Left cardiac atrium (tissue), 4 donors: ENCODE data around the gene SNF8. TPM values are rescaled to one million over a fixed set of nuclear protein-coding genes. Genes with fewer than 3 reads are reported as not detected.
A peak's percentile ranks its signal among the peaks of the same experiment; 100 is the strongest.

Experiments
- ATAC-seq, 2 donors: fragments of 200-7000 bp; cut with Tn5 transposase; one replicate each; pipeline ENCODE4 v1.9.1; 2020; ENCODE audit warnings: mild to moderate bottlenecking in 2 of 2, moderate library complexity in 2 of 2
- DNase-seq: peaks from one replicate; pipeline ENCODE4 v3.0.0-alpha.2; 2020
- intact Hi-C, 2 donors: fragments of 100-400 bp; cut with DNase I; formaldehyde crosslinking; loops; one replicate each; pipeline versions ENCODE4 v1.14.1 to v1.15.1; 2022 to 2023
- total RNA-seq, 2 donors: library from RNA; stranded (reverse); fragmentation: NEBNext Ultra II Directional; extraction: Animal tissue kit (Norgen Biotek cat#: 25700); gene quantifications; one replicate each; pipeline ENCODE4 v1.2.1, GENCODE V29; 2021
- donor health status: DM: no; HTN: yes; CAD: no.
- donor health status: DM: no; HTN: yes; CAD: no; lungs with severe emphysema.
- donor health status: DM: yes; HTN: yes; CAD: no.
- donor health status: Dilated cardiomyopathy.

Gene SNF8
- total RNA-seq, 2 donors from 2014 or later, result 94.7 to 109 TPM

DNA sequence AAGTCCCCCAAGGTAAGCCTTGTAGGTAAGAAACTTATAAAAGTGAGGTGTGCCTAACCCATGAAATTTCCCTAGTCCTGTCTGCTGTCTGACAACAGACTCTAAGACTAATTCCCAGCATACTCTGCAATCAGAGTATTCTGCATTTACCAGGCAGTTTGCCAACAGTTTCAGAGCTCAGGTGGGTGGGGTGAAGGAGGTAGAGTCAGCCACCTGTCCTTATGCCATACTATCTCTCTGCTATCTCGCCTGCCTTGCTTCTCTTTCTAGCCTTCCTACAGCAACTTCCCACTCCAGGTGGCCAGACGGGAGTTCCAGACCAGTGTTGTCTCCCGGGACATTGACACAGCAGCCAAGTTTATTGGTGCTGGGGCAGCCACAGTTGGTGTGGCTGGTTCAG lies 49.8 kb downstream of the SNF8 start:
- no peak for ATAC-seq
- intact Hi-C loops, result no loop called here
- no peak for DNase-seq

DNA sequence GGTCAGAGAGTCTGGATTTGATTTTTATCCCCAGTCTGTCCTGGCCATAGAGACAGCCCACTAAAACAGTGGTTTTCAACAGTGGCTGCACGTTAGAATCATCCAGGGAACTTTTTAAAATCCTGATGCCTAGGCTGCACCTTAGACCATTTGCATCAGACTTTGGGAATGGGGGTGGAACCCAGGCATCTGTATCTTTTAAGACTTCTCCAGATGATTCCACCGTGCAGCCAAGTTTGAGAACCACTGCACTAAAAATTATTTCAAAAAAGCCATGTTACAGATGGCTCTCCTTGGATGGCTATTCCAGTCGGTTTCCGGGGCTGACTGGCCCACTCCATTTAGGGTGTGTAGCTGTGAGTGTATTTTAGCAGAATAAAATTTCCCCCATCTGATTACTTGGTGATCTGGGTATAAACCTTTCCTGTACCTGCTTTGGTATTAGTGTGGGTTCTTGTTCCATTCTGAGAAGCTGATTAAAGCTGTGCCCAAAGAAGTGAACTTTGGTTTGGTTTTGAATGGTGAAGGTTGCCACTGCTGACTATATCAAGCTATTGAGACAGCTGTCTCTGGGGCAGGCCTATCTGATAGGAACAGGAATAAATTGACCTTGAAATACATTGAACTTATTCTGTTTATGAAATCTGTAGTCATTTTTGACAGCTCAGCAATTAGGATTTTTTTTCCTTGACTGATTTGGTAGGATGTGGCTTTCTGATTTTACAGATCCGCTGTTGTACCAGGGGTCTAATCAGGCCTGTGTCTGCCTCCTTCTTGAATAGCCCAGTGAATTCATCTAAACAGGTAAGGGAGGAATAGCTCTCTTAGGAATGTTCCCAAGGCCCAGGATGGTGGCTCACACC lies 50.8 kb downstream of the SNF8 start:
- intact Hi-C loops, result no loop called here
- no peak for ATAC-seq
- DNase-seq, result no peak

DNA sequence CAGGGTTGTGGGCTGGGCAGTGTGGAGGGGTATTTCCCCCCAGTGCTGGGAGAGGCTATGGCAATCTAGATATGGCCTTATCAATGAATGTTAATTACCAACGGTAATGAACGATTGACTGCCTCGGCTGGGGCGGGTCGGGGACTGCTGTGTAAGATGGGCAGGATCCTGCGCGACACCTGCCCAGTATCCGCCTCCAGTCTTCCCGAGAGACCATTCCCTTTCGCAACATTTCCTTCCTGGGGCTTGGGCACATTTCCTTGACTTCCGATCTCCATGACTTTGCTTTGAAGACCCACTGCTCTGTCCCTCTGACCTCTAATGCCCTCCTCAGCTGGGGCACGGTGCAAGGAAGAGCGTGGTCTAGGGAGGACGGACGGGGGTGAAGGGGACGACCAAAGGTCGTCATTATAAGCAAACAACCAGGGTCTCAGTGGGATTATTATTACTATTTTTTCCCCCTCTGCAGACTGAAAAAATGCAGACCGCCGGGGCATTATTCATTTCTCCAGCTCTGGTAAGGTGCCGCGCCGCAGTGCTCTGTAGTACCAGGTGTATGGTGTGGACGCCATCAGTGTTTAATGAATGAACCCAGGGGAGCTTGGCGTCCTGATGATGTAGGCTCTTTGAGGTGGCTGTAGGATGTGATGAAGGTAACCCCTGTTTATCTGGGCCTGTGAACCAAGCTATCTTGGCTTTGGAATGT lies 51.5 kb downstream of the SNF8 start:
- DNase-seq, result no peak
- ATAC-seq, result peak in 1 of 2 donors; percentile 1
- intact Hi-C loops, result no loop called here

DNA sequence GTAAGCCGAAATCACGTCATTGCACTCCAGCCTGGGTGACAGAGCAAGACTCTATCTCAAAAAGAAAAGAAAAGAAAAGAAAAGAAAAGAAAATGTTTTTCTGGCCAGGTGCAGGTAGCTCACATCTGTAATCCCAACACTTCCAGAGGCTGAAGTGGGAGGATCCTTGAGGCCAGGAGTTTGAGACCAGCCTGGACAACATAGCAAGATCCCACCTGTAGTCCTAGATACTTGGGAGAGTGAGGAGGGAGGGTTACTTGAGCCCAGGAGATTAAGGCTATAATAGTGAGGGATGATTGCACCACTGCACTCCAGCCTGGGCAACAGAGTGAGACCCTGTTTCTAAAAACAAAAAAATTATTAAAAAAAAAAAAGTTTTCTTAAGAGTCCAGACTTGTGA lies 54.6 kb downstream of the SNF8 start:
- ATAC-seq (no peak), DNase-seq (no peak)
- intact Hi-C loops, result no loop called here

DNA sequence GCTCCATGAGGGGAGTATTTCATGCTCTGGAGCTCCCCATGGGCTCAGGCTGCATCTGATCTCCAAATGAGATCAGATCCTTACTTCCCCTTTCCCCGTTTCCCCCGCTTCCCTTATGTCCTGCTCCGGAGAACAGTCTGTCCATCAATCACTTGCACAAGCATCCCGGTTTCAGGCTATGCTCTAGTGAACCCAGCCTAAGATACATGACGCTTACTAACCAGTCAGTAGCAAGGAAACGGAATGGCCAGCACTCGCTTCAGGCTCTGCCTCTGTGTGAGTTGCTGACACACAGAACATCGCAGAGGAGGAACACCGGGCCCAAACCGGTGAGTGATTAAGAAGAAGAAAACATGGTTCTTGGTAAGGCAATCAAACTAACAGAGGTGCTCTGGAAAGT lies 61.5 kb downstream of the SNF8 start:
- no peak for ATAC-seq
- intact Hi-C loops, result loop anchor here (5.0 to 10.0 kb wide), 3 partner anchors 149 to 208 kb away; partner anchors contain the start of gene HOXB13 (in 1 of the 2)

DNA sequence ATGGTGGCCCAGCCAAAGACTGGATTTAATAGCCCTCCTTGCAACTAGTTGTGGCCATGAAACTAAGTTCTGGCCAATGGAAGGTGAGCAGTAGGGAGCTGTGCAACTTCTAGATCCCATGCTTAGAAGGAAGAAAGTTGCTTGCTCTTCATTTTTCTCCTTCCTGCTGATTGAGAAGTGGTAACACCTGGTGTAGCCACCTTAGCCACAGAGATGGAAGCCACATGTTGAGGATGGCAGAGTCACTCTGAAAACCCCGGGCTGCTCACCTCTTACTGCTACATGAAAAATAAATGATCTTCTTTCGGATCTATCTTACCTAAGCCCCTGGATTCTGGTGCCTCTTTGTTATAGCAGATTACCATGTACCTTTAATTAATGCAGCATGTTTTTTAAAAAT lies 62.4 kb downstream of the SNF8 start:
- intact Hi-C loops, result loop anchor here (5.0 to 10.0 kb wide), 3 partner anchors 150 to 207 kb away; partner anchors contain the start of gene HOXB13 (in 1 of the 2)
- DNase-seq (no peak), ATAC-seq (no peak)

More for the DNA sequence above, 61.5 kb downstream of the SNF8 start:
- no peak for DNase-seq

Other genes starting within 250 kb of the SNF8 start
- not detected for gene PRAC1, start 222.3 kb downstream of the SNF8 start, total RNA-seq
- not detected for gene PRAC2, start 221.7 kb downstream of the SNF8 start, total RNA-seq
- not detected for gene HOXB13, start 216.1 kb downstream of the SNF8 start, total RNA-seq
- under 1 TPM in 1 of 2 donors, not detected in 1; 0.16 TPM for gene TTLL6, start 127.6 kb downstream of the SNF8 start, total RNA-seq
- 100 to 1,000 TPM; 180 to 241 TPM for gene CALCOCO2, start 113.8 kb downstream of the SNF8 start, total RNA-seq
- gene ATP5MC1, start 52.1 kb downstream of the SNF8 start, total RNA-seq, result 100 to 1,000 TPM; 356 to 396 TPM
- gene UBE2Z, start 36.4 kb downstream of the SNF8 start, total RNA-seq, result 10 to 100 TPM; 42.7 to 51.7 TPM
- gene GIP, start 23.8 kb upstream of the SNF8 start, total RNA-seq, result not detected
- gene IGF2BP1, start 52.5 kb upstream of the SNF8 start, total RNA-seq, result under 1 TPM in 1 of 2 donors, not detected in 1; 0.03 TPM
- under 1 TPM in 1 of 2 donors, not detected in 1; 0.03 TPM for gene B4GALNT2, start 187.9 kb upstream of the SNF8 start, total RNA-seq